ENCODE results near the gene AIFM1. TPM values are rescaled to one million over a fixed set of nuclear protein-coding genes. Genes with fewer than 3 reads are reported as not detected.

AIFM1 gene
- total RNA-seq, 4 donors from 2014 or later: 7.7 to 21.2 (median 19.1) TPM

DNA sequence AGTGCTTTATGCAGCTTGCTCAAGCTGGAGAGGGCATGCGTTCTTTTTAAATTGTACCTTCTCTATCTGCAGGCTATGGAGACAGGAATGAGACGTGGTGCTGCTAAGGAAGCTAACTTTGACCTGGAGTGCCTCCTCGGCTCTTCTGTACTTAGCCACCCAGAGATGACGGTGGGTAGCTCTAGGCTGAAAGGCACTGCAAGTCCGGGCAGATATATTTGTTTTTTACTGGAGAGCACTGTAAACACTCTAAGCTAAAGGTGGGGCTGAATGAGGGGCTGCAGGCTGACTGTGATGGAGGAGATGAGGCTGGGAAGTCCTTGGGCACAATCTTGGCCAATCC lies 67.5 kb downstream of the AIFM1 start:
- peak overlapping the region; percentile 34 to 36 for H3K27ac ChIP-seq
- no peaks in the 10 kb centered on the region for H3K36me3 ChIP-seq
- intact Hi-C loops (cut with DNase I; ENCODE audit: low total_unique reads): no loop called here
- no peak overlapping the region for H3K4me3 ChIP-seq
- H3K4me1 ChIP-seq: no peaks in the 10 kb centered on the region
- TF ChIP-seq POLR2A (IDR thresholded peaks at IDR 0.05): no peak
- no peaks in the 10 kb centered on the region for H3K9me3 ChIP-seq
- no peaks in the 10 kb centered on the region for H3K27me3 ChIP-seq
- DNase-seq: no peak

DNA sequence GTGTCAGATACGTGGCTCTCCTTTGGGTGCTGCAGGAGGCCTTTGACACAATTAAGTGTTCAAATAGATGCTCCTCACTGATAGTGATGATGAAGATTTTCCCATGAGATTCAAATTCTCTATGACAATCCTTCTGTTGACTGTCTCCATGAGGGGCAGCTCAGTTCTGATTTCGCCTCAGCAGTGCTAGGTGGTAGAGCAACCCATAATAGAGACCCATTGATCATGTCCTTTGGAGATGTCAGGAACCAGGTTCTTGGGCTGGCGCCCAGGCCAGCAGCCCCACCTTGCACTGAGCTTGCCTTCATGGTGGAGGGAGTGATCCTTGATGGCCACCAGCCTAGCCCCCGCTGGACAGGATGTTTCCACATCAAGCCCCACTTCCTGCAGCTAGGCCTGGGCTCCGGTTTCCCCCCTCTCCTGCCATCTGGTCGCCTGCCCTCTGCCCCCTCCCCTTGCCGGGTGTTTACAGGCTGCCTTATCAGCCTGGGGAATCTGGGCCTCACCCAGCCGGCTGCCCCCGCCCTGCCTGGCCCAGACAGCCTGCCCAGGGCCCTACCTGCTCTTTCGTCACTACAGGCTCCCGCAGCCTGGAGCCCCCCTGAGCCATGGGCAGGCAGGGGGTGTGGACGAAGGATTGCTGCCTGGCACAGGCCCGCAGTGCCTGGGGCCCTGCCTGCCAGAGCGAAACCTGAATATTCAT lies 68.0 kb downstream of the AIFM1 start:
- Histone ChIP-seq H3K4me1 (no peaks in the 10 kb centered on the region), H3K27me3 (no peaks in the 10 kb centered on the region), H3K9me3 (no peaks in the 10 kb centered on the region), H3K4me3 (no peak overlapping the region), H3K36me3 (no peaks in the 10 kb centered on the region), H3K27ac (peak overlapping the region; percentile 34 to 36)
- intact Hi-C loops (cut with DNase I; ENCODE audit: low total_unique reads): no loop called here
- TF ChIP-seq, protein P1, sequence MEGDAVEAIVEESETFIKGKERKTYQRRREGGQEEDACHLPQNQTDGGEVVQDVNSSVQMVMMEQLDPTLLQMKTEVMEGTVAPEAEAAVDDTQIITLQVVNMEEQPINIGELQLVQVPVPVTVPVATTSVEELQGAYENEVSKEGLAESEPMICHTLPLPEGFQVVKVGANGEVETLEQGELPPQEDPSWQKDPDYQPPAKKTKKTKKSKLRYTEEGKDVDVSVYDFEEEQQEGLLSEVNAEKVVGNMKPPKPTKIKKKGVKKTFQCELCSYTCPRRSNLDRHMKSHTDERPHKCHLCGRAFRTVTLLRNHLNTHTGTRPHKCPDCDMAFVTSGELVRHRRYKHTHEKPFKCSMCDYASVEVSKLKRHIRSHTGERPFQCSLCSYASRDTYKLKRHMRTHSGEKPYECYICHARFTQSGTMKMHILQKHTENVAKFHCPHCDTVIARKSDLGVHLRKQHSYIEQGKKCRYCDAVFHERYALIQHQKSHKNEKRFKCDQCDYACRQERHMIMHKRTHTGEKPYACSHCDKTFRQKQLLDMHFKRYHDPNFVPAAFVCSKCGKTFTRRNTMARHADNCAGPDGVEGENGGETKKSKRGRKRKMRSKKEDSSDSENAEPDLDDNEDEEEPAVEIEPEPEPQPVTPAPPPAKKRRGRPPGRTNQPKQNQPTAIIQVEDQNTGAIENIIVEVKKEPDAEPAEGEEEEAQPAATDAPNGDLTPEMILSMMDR (IDR thresholded peaks at IDR 0.05): no peak
- TF ChIP-seq POLR2A (IDR thresholded peaks at IDR 0.05): no peak
- DNase-seq: no peak

DNA sequence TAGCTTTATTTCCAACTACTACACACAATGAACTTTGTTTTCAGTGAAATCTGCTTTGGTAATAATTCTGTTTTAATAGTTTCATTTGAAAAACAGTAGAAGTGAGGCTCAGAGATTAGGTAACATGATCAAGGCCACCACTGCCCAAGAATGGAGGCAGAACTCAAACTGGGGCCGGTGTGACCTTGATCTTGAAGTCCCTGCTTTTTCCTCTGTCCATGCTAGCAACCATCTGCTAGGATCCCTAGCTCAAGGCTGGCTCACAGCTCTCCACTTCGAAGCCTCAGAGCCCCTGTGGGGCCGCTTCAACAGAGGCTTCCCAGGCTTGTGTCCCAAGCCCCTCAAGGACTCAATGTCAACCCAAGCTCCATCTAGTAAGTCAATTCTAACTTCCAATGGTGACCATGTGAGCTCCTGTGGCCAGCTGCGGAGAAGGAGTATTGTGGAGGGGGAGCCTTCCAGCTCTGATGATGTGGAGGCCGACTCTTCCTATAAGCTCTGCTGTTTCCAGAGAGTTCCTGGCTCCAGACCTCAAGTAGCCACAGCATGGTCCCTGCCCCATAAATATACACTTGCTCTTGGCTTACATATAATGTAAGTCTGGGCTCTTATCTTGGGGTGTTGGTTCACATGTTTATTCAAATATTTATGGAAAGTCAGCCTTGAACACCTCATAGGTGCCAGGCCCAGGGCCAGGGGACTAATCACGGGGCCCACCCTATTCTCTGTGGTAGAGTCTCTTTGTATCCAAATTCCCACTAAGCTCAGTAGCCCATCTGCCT lies 70.2 kb downstream of the AIFM1 start:
- no peaks in the 10 kb centered on the region for H3K9me3 ChIP-seq
- H3K4me1 ChIP-seq: no peaks in the 10 kb centered on the region
- DNase-seq: no peak
- H3K36me3 ChIP-seq: no peaks in the 10 kb centered on the region
- no peak overlapping the region for H3K27ac ChIP-seq
- H3K27me3 ChIP-seq: no peaks in the 10 kb centered on the region
- intact Hi-C loops (cut with DNase I; ENCODE audit: low total_unique reads): no loop called here
- TF ChIP-seq POLR2A (IDR thresholded peaks at IDR 0.05): no peak
- TF ChIP-seq, protein P1 (IDR thresholded peaks at IDR 0.05): no peak
- H3K4me3 ChIP-seq: no peak overlapping the region

DNA sequence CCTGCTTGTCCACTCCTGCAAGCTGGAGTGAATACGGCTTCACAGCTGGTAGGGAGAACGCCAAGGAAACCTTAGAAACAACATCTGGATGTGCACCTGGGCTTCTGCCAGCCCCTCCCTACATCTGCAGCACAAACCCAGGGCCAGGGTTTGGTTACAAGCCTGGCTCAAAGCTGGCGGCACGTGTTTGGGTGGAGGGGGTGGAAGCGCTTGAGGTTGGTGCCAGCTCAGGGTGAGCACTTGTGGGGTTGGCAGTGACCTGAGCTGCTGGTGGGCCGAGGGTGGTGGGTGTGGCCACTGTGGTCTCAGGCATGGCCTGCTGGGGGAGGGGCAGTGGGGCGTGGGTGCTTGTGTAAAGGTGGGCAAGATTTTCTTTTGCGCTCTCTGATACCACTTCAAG lies 70.9 kb downstream of the AIFM1 start:
- H3K4me3 ChIP-seq: no peak overlapping the region
- H3K27ac ChIP-seq: no peak overlapping the region
- intact Hi-C loops (cut with DNase I; ENCODE audit: low total_unique reads): no loop called here
- H3K4me1 ChIP-seq: no peaks in the 10 kb centered on the region
- H3K9me3 ChIP-seq: no peaks in the 10 kb centered on the region
- H3K27me3 ChIP-seq: no peaks in the 10 kb centered on the region
- no peaks in the 10 kb centered on the region for H3K36me3 ChIP-seq
- no peak for TF ChIP-seq POLR2A (IDR thresholded peaks at IDR 0.05)
- TF ChIP-seq, protein P1 (IDR thresholded peaks at IDR 0.05): no peak
- DNase-seq: no peak

DNA sequence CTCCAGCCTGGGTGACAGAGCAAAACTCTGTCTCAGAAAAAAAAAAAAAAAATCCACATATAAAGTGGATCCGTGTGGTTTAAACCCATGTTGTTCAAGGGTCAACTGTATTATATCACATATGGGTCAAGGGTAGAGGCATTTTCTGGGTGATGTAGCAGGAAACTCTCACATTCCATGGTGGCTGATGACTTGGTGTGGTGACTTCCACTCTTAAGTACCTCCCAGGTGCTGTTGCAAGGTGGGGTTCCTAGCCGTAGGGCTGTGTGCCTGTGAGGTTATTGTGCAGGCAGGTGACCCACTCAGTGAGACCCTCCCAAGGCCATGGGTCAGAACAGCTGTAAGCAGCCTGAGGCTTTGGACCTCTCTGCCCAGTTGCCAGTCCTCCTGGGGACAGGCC lies 72.4 kb downstream of the AIFM1 start:
- DNase-seq: no peak
- intact Hi-C loops (cut with DNase I; ENCODE audit: low total_unique reads): no loop called here
- TF ChIP-seq POLR2A (IDR thresholded peaks at IDR 0.05): no peak
- TF ChIP-seq, protein P1 (IDR thresholded peaks at IDR 0.05): no peak
- no peak overlapping the region for H3K4me3 ChIP-seq
- no peaks in the 10 kb centered on the region for H3K36me3 ChIP-seq
- no peaks in the 10 kb centered on the region for H3K27me3 ChIP-seq
- H3K27ac ChIP-seq: no peak overlapping the region
- H3K9me3 ChIP-seq: no peaks in the 10 kb centered on the region
- no peaks in the 10 kb centered on the region for H3K4me1 ChIP-seq

Measured in uterus (tissue), 4 donors.